NT2/D1 (cell line): Measurements from ENCODE around the gene NFE2L1.

Source experiments
- DNase-seq: peaks from one replicate; pipeline ENCODE4 v3.0.0-alpha.2; 2011; ENCODE audit warnings: low read depth, low spot score
- H3K27me3 ChIP-seq: 2 replicates; pipeline ENCODE4 v1.6.0; 2011; ENCODE audit warnings: mild to moderate bottlenecking; ENCODE audit not compliant: insufficient read length, insufficient read depth
- H3K36me3 ChIP-seq: 2 replicates; pipeline ENCODE4 v1.6.1; 2011; ENCODE audit warnings: mild to moderate bottlenecking, low read length, mixed read lengths; ENCODE audit not compliant: insufficient read depth, insufficient read length
- H3K4me1 ChIP-seq: 2 replicates; pipeline ENCODE4 v1.5.1; 2011; ENCODE audit not compliant: insufficient read depth, insufficient read length
- H3K4me3 ChIP-seq: 2 replicates; pipeline ENCODE4 v1.5.1; 2011; ENCODE audit warnings: low read depth; ENCODE audit not compliant: insufficient read length
- H3K9ac ChIP-seq: 2 replicates; pipeline ENCODE4 v1.6.0; 2011; ENCODE audit warnings: low read depth; ENCODE audit not compliant: insufficient read length
- H3K9me3 ChIP-seq: 2 replicates; pipeline ENCODE4 v1.5.1; 2011; ENCODE audit warnings: mild to moderate bottlenecking, low read length; ENCODE audit not compliant: insufficient read depth
- SUZ12 ChIP-seq: IDR thresholded peaks from 2 replicates; pipeline ENCODE4 v1.6.1; 2011; ENCODE audit not compliant: insufficient read length, insufficient read depth; ENCODE audit errors: extremely low read depth
- YY1 ChIP-seq: IDR thresholded peaks from 2 replicates; pipeline ENCODE4 v1.6.1; 2011; ENCODE audit not compliant: insufficient read length, insufficient read depth
- ZNF274 ChIP-seq: IDR thresholded peaks from 2 replicates; pipeline ENCODE4 v1.6.1; 2011; ENCODE audit warnings: mild to moderate bottlenecking, low read depth, low read length

Gene NFE2L1

DNA sequence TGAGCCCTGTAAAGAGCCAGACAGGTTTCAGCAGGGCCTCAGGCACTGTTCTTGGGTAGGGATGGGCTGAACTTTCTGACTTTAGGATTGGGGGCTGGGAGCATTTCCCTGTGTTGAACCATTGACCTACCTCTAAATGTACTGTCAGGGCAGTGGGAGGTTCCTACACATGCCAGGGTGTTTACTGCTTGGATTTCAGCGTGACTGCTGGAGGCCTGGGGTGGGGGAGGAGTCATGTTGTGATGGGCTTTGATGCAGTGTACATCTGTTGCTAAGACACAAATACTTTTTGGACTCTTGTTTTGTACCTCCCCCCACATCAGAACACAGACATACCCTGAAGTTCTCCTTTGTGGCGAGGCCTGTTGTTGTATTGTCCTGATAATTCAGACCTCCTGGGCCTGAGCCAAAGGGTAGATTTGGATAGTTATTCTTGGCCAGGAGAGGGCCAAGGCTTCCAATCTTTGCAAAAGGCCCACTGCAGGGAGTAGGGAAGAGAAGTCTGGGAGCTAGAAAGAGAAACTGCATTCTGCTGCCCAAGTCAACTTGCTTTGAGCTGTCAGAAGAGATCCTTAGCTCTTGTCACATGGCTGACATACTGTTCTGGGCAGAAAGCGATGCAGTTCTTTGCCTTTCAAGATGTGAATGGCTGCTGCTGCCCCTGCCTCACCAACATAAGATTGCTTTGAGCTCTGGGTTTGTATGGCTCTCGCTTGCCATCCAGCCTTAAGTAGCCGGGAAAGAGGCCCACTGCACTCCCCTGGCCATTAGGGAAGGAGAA, 3.7 kb downstream of the NFE2L1 start:
- H3K36me3 ChIP-seq: peaks cover 57% of the 10 kb centered on the region
- H3K4me1 ChIP-seq: peaks cover 40% of the 10 kb centered on the region
- H3K9me3 ChIP-seq: no peaks in the 10 kb centered on the region
- no peaks in the 10 kb centered on the region for H3K27me3 ChIP-seq
- no peak for TF ChIP-seq YY1
- TF ChIP-seq ZNF274: no peak
- no peak for TF ChIP-seq SUZ12
- no peak for DNase-seq
- H3K9ac ChIP-seq: peak overlapping the region; percentile 65
- H3K4me3 ChIP-seq: no peak overlapping the region

DNA sequence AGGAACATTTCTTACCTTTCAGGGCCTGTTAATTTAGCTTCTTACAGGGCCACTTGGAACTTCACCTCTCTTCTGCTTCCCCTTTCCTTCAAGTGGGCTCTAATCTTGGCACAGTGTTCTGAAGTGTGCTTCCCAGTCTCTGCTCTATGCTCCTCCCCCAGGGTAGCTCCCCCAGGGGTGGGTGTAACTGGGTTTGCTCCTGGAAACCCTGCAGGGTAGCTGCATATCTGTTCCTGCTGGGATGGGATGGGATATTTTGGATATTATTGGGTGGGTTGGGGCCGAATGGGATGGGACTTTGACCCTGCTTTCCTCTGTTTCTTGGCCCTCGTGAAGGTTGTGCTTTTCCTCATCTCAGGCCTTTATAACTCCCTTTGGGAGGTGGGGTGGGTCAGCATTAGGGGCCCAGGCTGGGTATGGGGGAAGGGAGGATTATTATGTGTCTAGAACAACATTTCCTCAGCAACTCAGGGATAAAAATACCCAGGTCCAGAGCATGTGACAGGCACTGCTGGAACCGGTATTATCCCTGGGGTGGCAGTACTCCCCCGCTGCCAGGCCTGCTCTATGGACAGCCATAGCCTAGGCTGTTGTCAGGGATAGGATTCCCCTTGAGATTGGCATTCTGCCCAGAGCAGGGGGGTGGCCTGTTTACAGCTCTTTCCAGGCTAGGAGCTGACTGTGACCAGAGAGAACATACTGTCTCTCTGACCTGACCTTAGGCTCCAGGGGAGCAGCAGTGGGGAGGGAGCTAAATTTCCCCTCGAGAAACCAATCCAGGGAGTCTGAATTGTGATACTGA, 5.0 kb downstream of the NFE2L1 start:
- TF ChIP-seq SUZ12: no peak
- TF ChIP-seq YY1: no peak
- TF ChIP-seq ZNF274: no peak
- Histone ChIP-seq H3K4me3 (no peak overlapping the region), H3K27me3 (no peaks in the 10 kb centered on the region), H3K9ac (peak overlapping the region; percentile 75), H3K4me1 (peaks cover 40% of the 10 kb centered on the region), H3K9me3 (no peaks in the 10 kb centered on the region), H3K36me3 (peaks cover 69% of the 10 kb centered on the region)
- DNase-seq: no peak

DNA sequence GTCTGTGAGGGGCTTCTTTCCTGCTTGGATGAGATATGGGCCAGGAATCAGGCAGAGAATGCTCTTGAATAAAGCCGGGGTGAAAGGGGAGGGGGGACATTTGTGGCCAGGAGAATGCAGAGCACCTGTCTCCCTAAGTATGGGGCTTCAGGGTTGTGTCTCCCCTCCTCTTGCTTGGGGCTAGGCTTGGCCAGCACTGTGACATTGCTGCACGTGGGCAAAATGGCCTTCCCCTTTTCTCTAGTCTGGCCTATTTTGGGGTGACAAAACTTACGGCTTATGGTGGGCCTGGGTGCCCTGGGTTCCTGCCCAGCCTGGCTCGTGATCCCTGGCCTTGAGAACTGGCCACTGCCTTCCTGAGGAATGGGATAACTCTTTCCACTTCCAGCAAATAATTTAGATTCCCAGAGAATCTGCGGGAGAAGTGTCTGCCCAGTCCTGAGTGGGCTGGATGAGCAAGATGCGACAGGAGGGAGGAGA, 5.6 kb downstream of the NFE2L1 start:
- Histone ChIP-seq H3K9ac (peak overlapping the region; percentile 75), H3K4me1 (peaks cover 40% of the 10 kb centered on the region), H3K4me3 (peak overlapping the region; percentile 6), H3K9me3 (no peaks in the 10 kb centered on the region), H3K36me3 (peaks cover 76% of the 10 kb centered on the region), H3K27me3 (no peaks in the 10 kb centered on the region)
- DNase-seq: no peak
- no peak for TF ChIP-seq SUZ12
- TF ChIP-seq ZNF274: no peak
- TF ChIP-seq YY1: no peak

DNA sequence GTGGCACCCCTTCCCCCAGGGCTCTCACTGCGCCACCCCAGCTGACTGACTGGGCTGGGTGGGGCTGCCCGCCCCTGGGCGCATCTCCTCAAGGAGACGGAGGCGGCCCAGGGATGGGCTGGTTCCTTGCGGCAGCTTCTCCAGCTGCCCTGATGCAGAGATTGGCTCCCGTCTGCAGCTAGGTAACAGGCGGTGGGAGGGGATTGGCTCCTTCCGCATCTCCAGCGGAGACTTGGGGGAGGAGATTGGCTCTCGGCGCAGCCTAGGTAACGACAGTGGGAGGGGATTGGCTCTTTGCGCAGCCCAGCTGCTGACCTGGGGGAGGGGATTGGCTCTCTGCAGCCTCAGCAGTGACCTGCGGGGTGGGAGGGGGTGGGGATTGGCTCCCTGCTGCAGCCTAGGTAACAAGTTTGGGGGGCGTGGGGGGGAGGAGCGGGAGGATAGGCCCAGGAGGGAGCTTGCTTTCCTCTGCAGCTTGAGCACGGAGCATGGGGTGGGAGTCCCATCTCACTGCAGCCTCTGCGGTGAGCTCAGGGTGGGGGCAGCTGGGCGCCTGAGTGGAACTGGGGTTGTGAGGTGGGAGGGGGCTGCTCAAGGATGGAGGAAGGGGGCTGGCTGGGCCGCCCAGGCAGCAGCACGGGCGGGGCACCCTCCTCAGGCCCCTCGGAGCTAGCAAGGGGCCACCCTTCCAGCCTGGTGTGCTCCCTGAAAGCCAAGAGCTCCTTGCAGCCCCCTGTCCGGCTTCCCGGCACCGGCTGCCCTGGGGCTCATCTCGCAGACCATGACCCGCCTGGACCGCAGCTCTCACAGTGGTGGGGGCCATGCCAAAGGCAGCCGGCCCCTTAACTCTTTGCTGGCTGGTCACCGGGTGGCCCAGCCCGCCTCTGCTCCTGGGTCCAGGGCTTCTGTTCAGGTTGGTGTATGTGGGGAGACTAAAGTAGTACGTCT, 6.4 kb downstream of the NFE2L1 start:
- no peak for TF ChIP-seq YY1
- TF ChIP-seq SUZ12: no peak
- no peak for TF ChIP-seq ZNF274
- H3K9ac ChIP-seq: peak overlapping the region; percentile 87
- peaks cover 83% of the 10 kb centered on the region for H3K36me3 ChIP-seq
- peak overlapping the region; percentile 67 for H3K4me3 ChIP-seq
- H3K27me3 ChIP-seq: no peaks in the 10 kb centered on the region
- DNase-seq: peak; percentile 88
- peaks cover 41% of the 10 kb centered on the region for H3K4me1 ChIP-seq
- H3K9me3 ChIP-seq: no peaks in the 10 kb centered on the region

DNA sequence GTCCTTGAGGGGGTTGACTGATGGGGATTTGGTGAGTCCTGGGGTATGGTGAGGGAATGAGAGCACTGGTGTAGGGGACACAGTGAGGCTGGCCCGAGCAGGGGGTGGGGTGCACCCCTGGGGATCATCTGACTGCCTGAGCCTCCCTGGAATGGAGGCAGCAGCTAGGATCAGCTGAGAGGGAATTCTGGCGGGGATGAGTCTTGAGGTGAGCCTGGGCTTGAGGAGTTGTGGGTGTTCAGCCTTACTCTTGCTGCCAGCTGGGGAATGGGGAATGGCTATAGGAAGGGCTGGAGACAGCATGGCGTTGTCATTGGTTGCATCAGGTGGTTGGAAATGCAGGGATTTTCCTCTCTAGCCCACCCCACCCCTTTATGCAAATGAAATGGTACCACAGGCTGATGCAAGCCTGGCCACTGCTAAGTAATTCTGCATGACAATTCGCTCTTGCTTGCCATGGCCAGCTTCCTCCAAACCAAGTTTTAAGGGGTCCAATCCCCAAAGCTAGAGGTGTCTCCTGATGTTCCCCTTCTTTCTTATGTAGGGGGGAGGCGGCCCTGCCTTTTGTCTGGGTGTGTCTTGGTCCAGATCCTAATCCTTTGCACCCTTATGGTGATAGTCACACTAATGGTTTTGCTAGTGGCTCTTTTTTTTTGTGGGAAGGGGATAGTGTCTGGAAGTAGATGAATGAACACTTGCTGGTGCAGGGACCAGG, 7.5 kb downstream of the NFE2L1 start:
- Histone ChIP-seq H3K9me3 (no peaks in the 10 kb centered on the region), H3K4me1 (peaks cover 40% of the 10 kb centered on the region), H3K9ac (peak overlapping the region; percentile 87), H3K27me3 (no peaks in the 10 kb centered on the region), H3K36me3 (peaks cover 88% of the 10 kb centered on the region), H3K4me3 (peak overlapping the region; percentile 67)
- TF ChIP-seq ZNF274 (no peak), SUZ12 (no peak), YY1 (no peak)
- DNase-seq: peak; percentile 82

DNA sequence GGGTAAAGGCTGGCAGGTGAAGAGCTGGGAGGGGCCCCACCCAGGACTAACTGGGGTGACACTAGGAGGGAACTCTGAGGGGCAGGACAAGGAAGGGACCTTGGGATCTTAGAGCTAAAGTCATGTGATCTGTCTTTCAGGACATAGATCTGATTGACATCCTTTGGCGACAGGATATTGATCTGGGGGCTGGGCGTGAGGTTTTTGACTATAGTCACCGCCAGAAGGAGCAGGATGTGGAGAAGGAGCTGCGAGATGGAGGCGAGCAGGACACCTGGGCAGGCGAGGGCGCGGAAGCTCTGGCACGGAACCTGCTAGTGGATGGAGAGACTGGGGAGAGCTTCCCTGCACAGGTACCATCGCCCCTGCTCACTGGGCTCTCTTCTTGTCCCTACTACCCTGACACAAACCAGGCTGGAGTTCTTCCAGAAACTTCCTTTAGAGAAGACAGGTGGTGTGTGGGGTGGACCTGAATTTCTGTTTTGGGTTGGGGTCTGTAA, 8.1 kb downstream of the NFE2L1 start:
- Histone ChIP-seq H3K9ac (no peak overlapping the region), H3K36me3 (peaks cover 86% of the 10 kb centered on the region), H3K9me3 (no peaks in the 10 kb centered on the region), H3K27me3 (no peaks in the 10 kb centered on the region), H3K4me3 (peak overlapping the region; percentile 67), H3K4me1 (peaks cover 35% of the 10 kb centered on the region)
- TF ChIP-seq YY1: no peak
- TF ChIP-seq SUZ12: no peak
- no peak for TF ChIP-seq ZNF274
- DNase-seq: no peak
